ENCODE results near the gene CRIP2. TPM values are rescaled to one million over a fixed set of nuclear protein-coding genes. Genes with fewer than 3 reads are reported as not detected.

CRIP2 gene
- total and polyA plus RNA-seq, 2 of the 8 experiments (the other 6 are each of a cell fraction or from before 2014, with no cell fraction given): 4.2 to 13.5 TPM

GRCh38 chr14:105468621-105469241 lies 5.9 kb upstream of the CRIP2 start (continued):
- TF ChIP-seq CHD7 (IDR thresholded peaks at IDR 0.05; ENCODE audit: insufficient replicate concordance, low read length): no peak
